Measurements from ENCODE around the gene NAGLU. TPM values are rescaled to one million over a fixed set of nuclear protein-coding genes. Genes with fewer than 3 reads are reported as not detected.

The NAGLU gene
- total and polyA plus RNA-seq, 2 of the 13 experiments (the other 11 are each of a cell fraction or from before 2014, with no cell fraction given) = 28.2 to 40.1 TPM

DNA sequence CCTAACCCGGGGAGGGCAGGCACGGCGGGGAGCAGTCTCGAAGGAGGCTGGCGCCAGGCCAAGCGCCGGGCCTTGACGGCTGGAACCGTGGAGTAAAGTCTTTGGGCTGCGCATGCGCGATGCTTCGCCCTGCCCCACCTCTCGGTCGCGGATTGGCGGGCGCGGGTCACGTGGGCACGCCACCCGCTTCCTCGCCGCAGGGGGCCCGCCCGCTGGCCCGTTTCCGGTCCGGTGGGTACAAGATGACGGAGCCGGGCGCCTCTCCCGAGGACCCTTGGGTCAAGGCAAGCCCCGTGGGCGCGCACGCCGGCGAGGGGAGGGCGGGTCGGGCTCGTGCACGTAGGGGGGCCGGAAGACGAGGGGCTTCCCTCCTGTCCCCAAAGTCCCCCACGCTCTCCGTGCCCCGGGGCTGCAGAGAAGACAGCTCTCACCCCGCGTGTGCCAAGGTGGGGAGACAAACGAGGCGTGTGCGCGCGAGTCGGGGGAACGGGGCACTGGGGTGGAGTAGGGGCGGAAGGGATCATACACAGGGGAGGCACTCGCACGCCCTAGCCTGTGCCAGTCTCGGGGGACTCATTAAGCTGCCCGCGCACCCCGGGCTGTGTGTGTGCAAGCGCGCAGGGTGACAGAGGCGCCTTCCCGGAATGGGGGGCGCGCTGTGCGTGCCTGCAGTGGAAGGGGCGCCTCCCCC is 31.0 kb downstream of the NAGLU start, which contains the start of gene MLX (continued):
- TF ChIP-seq FOXO4 (CRISPR knock-in tag; conservative IDR thresholded peaks at IDR 0.05) (no peak), ZNF552 (CRISPR knock-in tag; IDR thresholded peaks at IDR 0.05; ENCODE audit: borderline replicate concordance) (peak; percentile 68), TBP (CRISPR knock-in tag; IDR thresholded peaks at IDR 0.05) (peak; percentile 23; the same call in 1 of the 2 replicates), ZNF263 (CRISPR knock-in tag; IDR thresholded peaks at IDR 0.05) (no peak), ZNF558 (CRISPR knock-in tag; IDR thresholded peaks at IDR 0.05; ENCODE audit: borderline replicate concordance) (peak; percentile 68), HNF1B (CRISPR knock-in tag; IDR thresholded peaks at IDR 0.05) (peak; percentile 97), ZNF180 (CRISPR knock-in tag; IDR thresholded peaks at IDR 0.05; ENCODE audit: borderline replicate concordance, low read depth) (no peak), TFAP4 (IDR thresholded peaks at IDR 0.05; ENCODE audit: borderline replicate concordance, low read depth) (peak; percentile 80; the same call in 1 of the 2 replicates), ZNF264 (CRISPR knock-in tag; IDR thresholded peaks at IDR 0.05) (no peak), KAT7 (CRISPR knock-in tag; IDR thresholded peaks at IDR 0.05; ENCODE audit: borderline replicate concordance) (peak; percentile 93), SRSF1 (optimal IDR thresholded peaks at IDR 0.05; ENCODE audit: low read depth, low read length) (peak; percentile 71), ATF7 (IDR thresholded peaks at IDR 0.05) (no peak), ATF7 (CRISPR knock-in tag; IDR thresholded peaks at IDR 0.05) (peak; percentile 75), SAP130 (CRISPR knock-in tag; IDR thresholded peaks at IDR 0.05; ENCODE audit: low read depth) (peak; percentile 95), ZBTB4 (CRISPR knock-in tag; IDR thresholded peaks at IDR 0.05; ENCODE audit: borderline replicate concordance) (0 out of 2 replicates have a peak, but pooled peaks have one; percentile 6)
- TF ChIP-seq, protein P1, sequence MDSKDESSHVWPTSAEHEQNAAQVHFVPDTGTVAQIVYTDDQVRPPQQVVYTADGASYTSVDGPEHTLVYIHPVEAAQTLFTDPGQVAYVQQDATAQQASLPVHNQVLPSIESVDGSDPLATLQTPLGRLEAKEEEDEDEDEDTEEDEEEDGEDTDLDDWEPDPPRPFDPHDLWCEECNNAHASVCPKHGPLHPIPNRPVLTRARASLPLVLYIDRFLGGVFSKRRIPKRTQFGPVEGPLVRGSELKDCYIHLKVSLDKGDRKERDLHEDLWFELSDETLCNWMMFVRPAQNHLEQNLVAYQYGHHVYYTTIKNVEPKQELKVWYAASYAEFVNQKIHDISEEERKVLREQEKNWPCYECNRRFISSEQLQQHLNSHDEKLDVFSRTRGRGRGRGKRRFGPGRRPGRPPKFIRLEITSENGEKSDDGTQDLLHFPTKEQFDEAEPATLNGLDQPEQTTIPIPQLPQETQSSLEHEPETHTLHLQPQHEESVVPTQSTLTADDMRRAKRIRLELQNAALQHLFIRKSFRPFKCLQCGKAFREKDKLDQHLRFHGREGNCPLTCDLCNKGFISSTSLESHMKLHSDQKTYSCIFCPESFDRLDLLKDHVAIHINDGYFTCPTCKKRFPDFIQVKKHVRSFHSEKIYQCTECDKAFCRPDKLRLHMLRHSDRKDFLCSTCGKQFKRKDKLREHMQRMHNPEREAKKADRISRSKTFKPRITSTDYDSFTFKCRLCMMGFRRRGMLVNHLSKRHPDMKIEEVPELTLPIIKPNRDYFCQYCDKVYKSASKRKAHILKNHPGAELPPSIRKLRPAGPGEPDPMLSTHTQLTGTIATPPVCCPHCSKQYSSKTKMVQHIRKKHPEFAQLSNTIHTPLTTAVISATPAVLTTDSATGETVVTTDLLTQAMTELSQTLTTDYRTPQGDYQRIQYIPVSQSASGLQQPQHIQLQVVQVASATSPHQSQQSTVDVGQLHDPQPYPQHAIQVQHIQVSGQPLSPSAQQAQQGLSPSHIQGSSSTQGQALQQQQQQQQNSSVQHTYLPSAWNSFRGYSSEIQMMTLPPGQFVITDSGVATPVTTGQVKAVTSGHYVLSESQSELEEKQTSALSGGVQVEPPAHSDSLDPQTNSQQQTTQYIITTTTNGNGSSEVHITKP (CRISPR knock-in tag; IDR thresholded peaks at IDR 0.05; ENCODE audit: low read depth) = no peak
- TF ChIP-seq, protein P2, sequence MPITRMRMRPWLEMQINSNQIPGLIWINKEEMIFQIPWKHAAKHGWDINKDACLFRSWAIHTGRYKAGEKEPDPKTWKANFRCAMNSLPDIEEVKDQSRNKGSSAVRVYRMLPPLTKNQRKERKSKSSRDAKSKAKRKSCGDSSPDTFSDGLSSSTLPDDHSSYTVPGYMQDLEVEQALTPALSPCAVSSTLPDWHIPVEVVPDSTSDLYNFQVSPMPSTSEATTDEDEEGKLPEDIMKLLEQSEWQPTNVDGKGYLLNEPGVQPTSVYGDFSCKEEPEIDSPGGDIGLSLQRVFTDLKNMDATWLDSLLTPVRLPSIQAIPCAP (CRISPR knock-in tag; IDR thresholded peaks at IDR 0.05; ENCODE audit: low read depth) = peak; percentile 24; the same call in 1 of the 2 replicates

All from HepG2 (cell line).